ENCODE results near the gene C5orf47.

Gene C5orf47

GRCh38 chr5:174044466-174045254, 55.7 kb downstream of the C5orf47 start:
- DNase-seq = no peak

DNA sequence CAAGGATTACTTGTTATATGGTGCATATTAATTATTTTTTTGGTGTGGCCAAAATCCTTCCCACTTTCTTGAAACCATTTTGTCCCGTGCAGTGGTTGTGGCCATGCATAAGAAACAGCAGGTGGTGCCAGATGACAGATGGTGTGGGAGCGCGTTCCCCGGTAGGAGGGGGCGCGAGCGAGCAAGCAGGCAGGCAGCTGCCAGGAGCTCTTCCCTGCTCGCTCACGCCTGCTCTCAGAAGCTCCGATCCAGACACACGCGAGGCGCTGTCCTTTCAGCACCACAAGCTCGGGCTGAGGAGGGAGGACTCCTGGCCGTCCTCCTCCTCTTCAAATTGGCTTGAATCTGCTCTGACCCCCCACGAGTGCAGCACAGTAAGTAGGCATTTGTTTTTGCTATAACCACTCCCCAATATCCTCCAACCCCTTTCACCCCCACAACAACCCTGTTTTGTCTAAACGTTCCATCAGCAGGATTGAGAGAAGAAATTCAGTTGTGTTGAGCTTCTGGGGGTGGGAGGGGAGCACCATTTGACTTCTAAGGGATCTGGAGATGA, 56.6 kb downstream of the C5orf47 start, which contains the start of gene NSG2:
Gene NSG2, plus strand, starts transcription at position 237 of the 556 bp plus-strand sequence. CDS start 1,050 bp downstream, outside the sequence.
- DNase-seq = peak; percentile 76

DNA sequence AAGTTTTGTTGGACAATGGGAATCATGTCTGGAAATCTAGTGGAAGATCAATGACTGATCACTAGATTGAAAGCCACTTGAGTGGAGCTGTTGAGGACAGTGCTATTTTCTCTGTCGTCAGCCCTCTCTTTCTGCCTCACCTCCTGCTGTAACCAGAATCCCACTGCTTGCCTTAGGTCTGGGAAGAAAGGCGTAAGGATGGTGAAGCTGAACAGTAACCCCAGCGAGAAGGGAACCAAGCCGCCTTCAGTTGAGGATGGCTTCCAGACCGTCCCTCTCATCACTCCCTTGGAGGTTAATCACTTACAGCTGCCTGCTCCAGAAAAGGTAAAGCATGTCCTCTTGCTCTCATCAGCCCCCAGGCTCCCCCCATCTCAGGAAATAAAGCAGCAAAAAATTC, 57.6 kb downstream of the C5orf47 start:
- no peak for DNase-seq

- DNase-seq = no peak
Measured at GRCh38 chr5:174047472-174048099, 58.6 kb downstream of the C5orf47 start.

DNA sequence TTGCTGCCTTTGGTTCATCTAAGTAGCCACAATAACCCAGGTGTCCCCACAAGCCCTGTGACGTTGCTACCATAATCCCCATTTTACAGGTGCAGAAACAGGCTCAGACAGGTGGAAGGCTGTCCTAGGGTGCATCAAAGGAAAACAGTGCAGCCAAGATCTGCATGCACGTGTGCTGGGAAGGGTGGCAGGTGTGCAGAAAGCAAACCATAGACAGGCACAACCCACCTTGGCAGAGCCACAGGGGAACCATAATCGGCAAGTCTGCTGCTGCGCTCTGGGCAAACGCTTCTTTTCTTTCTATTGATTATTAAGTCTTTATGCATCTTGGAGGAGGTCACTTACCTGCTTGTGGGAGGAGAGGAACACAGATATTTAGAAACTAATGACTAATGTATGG, 63.7 kb downstream of the C5orf47 start:
- DNase-seq = no peak

- no peak for DNase-seq
Measured at GRCh38 chr5:174053905-174054304, 64.9 kb downstream of the C5orf47 start.

All from NCI-H1105 (cell line).